IMR-90 (cell line): ENCODE data around the gene ISG15. TPM values are rescaled to one million over a fixed set of nuclear protein-coding genes. Genes with fewer than 3 reads are reported as not detected.

Source experiments
- ATAC-seq: fragments of 200-7000 bp; cut with Tn5 transposase; 2 replicates; pipeline ENCODE4 v1.9.1; 2020; ENCODE audit warnings: low read depth, mild to moderate bottlenecking, moderate library complexity
- BruUV-seq: library from RNA; stranded (reverse); fragments of 400-500 nt; replicated peaks from 2 replicates; lab custom pipeline; 2021; lab: Mats Ljungman, UMichigan
- CTCF ChIA-PET: fragments of 300-600 bp; formaldehyde crosslinking; extraction: SDS; loops from one replicate; lab custom pipeline; 2021; ENCODE audit warnings: antibody characterized with exemption; lab: Yijun Ruan, JAX
- POLR2A ChIA-PET: fragments of 300-600 bp; sonication (Branson Sonifier 250); formaldehyde crosslinking; loops from one replicate; lab custom pipeline; 2022; ENCODE audit warnings: antibody characterized with exemption; ENCODE audit not compliant: unreplicated experiment; lab: Charles Lee
- DNase-seq: peaks from one replicate; pipeline ENCODE4 v3.0.0; 2013
- H2AFZ ChIP-seq: replicated peaks from 2 replicates; pipeline ENCODE3; 2013; ENCODE audit warnings: low read length, mild to moderate bottlenecking; ENCODE audit not compliant: poor library complexity
- H2AK5ac ChIP-seq: 2 replicates; pipeline ENCODE4 v1.6.1; 2013; ENCODE audit warnings: low read depth, low read length, inconsistent platforms
- H2AK9ac ChIP-seq: replicated peaks from 2 replicates; pipeline ENCODE3; 2013; ENCODE audit warnings: mild to moderate bottlenecking, low read depth, low read length, moderate library complexity; ENCODE audit not compliant: poor library complexity
- H2BK120ac ChIP-seq: 2 replicates; pipeline ENCODE4 v1.6.1; 2013; ENCODE audit warnings: low read depth, low read length, inconsistent platforms
- H2BK15ac ChIP-seq: 3 replicates; pipeline ENCODE4 v1.6.1; 2013; ENCODE audit warnings: low read depth, low read length, inconsistent platforms
- H2BK20ac ChIP-seq: 2 replicates; pipeline ENCODE4 v1.6.1; 2013; ENCODE audit warnings: low read depth, mild to moderate bottlenecking, inconsistent platforms, low read length, moderate library complexity
- H2BK5ac ChIP-seq: 2 replicates; pipeline ENCODE4 v1.6.1; 2013; ENCODE audit warnings: mild to moderate bottlenecking, low read depth, low read length, inconsistent platforms; ENCODE audit not compliant: poor library complexity, severe bottlenecking
- H3K14ac ChIP-seq: replicated peaks from 2 replicates; pipeline ENCODE4 v1.6.1; 2013; ENCODE audit warnings: low read depth, low read length, inconsistent platforms
- H3K18ac ChIP-seq: 2 replicates; pipeline ENCODE4 v1.6.1; 2013; ENCODE audit warnings: low read depth, low read length, control low read depth
- H3K23ac ChIP-seq: 2 replicates; pipeline ENCODE4 v1.6.1; 2013; ENCODE audit warnings: low read depth, low read length, inconsistent platforms
- H3K27ac ChIP-seq: 2 replicates; pipeline ENCODE4 v1.5.1; 2013; ENCODE audit warnings: mild to moderate bottlenecking, control low read depth, low read length; ENCODE audit not compliant: insufficient read depth
- H3K27me3 ChIP-seq: 2 replicates; pipeline ENCODE4 v1.6.1; 2013; ENCODE audit warnings: low read length; ENCODE audit not compliant: control insufficient read depth, insufficient read depth
- H3K36me3 ChIP-seq: 2 replicates; pipeline ENCODE4 v1.6.1; 2013; ENCODE audit warnings: low read length, mixed read lengths; ENCODE audit not compliant: control insufficient read depth, insufficient read depth
- H3K4ac ChIP-seq: 2 replicates; pipeline ENCODE4 v1.6.1; 2013; ENCODE audit warnings: low read depth, low read length, inconsistent platforms
- H3K4me1 ChIP-seq: 2 replicates; pipeline ENCODE4 v1.6.1; 2013; ENCODE audit warnings: low read length, mixed read lengths; ENCODE audit not compliant: control insufficient read depth, insufficient read depth
- H3K4me2 ChIP-seq: 2 replicates; pipeline ENCODE4 v1.6.1; 2013; ENCODE audit warnings: low read depth, mild to moderate bottlenecking, control low read depth, low read length, moderate library complexity
- H3K4me3 ChIP-seq: 2 replicates; pipeline ENCODE4 v1.5.1; 2013; ENCODE audit warnings: low read depth, mild to moderate bottlenecking, control low read depth, low read length, moderate library complexity; ENCODE audit not compliant: insufficient read depth
- H3K56ac ChIP-seq: 2 replicates; pipeline ENCODE4 v1.6.1; 2013; ENCODE audit warnings: low read length, inconsistent platforms; ENCODE audit not compliant: insufficient read depth; ENCODE audit errors: extremely low read depth
- H3K79me1 ChIP-seq, 2 experiments: 2 replicates each; pipeline ENCODE4 v1.6.1; 2013; ENCODE audit warnings: low read length in 2 of 2, inconsistent platforms in 1 of 2, low read depth in 1 of 2
- H3K9ac ChIP-seq: 2 replicates; pipeline ENCODE4 v1.6.1; 2013; ENCODE audit warnings: low read depth, low read length, control low read depth
- H3K9me1 ChIP-seq: 2 replicates; pipeline ENCODE4 v1.6.1; 2013; ENCODE audit warnings: low read length, inconsistent platforms; ENCODE audit not compliant: insufficient read depth
- H3K9me3 ChIP-seq: 2 replicates; pipeline ENCODE4 v1.6.1; 2013; ENCODE audit warnings: low read length; ENCODE audit not compliant: control insufficient read depth, insufficient read depth
- H4K20me1 ChIP-seq: 2 replicates; pipeline ENCODE4 v1.6.1; 2013; ENCODE audit warnings: low read length, inconsistent platforms; ENCODE audit not compliant: insufficient read depth
- H4K5ac ChIP-seq: 2 replicates; pipeline ENCODE4 v1.6.1; 2013; ENCODE audit warnings: mild to moderate bottlenecking, low read depth, low read length, control low read depth
- H4K8ac ChIP-seq, 2 experiments: 2 replicates each; pipeline ENCODE4 v1.6.1; 2013; ENCODE audit warnings: low read depth in 2 of 2, low read length in 2 of 2, control low read depth in 1 of 2, inconsistent platforms in 1 of 2
- H4K91ac ChIP-seq: 2 replicates; pipeline ENCODE4 v1.6.1; 2013; ENCODE audit warnings: low read depth, low read length, inconsistent platforms; ENCODE audit not compliant: insufficient read depth
- CHD1 ChIP-seq: IDR thresholded peaks from 2 replicates; pipeline ENCODE4 v1.6.1; 2012; ENCODE audit warnings: low read depth, low read length, improper control_type of control experiment
- FOS ChIP-seq: fragments of 150-350 bp; IDR thresholded peaks from 2 replicates; pipeline ENCODE4 v1.6.1; 2016; ENCODE audit warnings: low read depth, low read length
- MXI1 ChIP-seq: IDR thresholded peaks from 2 replicates; pipeline ENCODE4 v1.6.1; 2012; ENCODE audit warnings: low read depth, mild to moderate bottlenecking, low read length, moderate library complexity, borderline replicate concordance
- RAD21 ChIP-seq: IDR thresholded peaks from 2 replicates; pipeline ENCODE4 v1.6.1; 2012; ENCODE audit warnings: low read length, improper control_type of control experiment
- RCOR1 ChIP-seq: IDR thresholded peaks from 2 replicates; pipeline ENCODE4 v1.6.1; 2012; ENCODE audit warnings: mild to moderate bottlenecking, low read length, improper control_type of control experiment; ENCODE audit not compliant: insufficient replicate concordance
- RFX5 ChIP-seq: IDR thresholded peaks from 2 replicates; pipeline ENCODE4 v1.8.0; 2012; ENCODE audit warnings: low read depth, mild to moderate bottlenecking, low read length, moderate library complexity
- WGBS, 2 experiments: methylation state at CpG; one replicate each; pipeline versions ENCODE4 v1.1.5 to v1.1.7; 2013; ENCODE audit warnings: missing lambda C conversion rate in 2 of 2; ENCODE audit not compliant: insufficient read length in 1 of 2; ENCODE audit errors: extremely low coverage in 2 of 2; 5-methylcytosine and 5-hydroxymethylcytosine counted together
- dilution Hi-C: fragments of 300-500 bp; cut with HindIII; formaldehyde crosslinking; loops from one replicate; pipeline ENCODE4 v1.14.3; 2018; ENCODE audit warnings: low sequenced_read_pairs; ENCODE audit not compliant: unreplicated experiment
- in situ Hi-C: fragments of 300-500 bp; cut with MboI; formaldehyde crosslinking; loops from 3 replicates; pipeline ENCODE4 v1.14.3; 2019; ENCODE audit warnings: low sequenced_read_pairs, inconsistent platforms, mixed read lengths
- intact Hi-C: fragments of 100-400 bp; cut with micrococcal nuclease; formaldehyde crosslinking; loops from 2 replicates; pipeline ENCODE4 v1.10.0; 2022
- polyA plus RNA-seq, 3 experiments: library from polyadenylated mRNA; depleted of rRNA; stranded (reverse); fragments of >200 nt; gene quantifications; 2 replicates each; pipeline ENCODE4 v1.2.3, GENCODE V29; 2012; ENCODE audit warnings: low replicate concordance in 1 of 3
- total RNA-seq: library from RNA; depleted of rRNA; stranded (reverse); fragments of >200 nt; gene quantifications from 2 replicates; pipeline ENCODE4 v1.2.3, GENCODE V29; 2012
- TF ChIP-seq, protein P1 (sequence below): fragments of 150-350 bp; IDR thresholded peaks from 2 replicates; pipeline ENCODE4 v1.6.1; 2017; ENCODE audit warnings: mild to moderate bottlenecking, antibody characterized with exemption, low read length, low read depth

The ISG15 gene
- total and polyA plus RNA-seq, 2 of the 4 experiments (the other 2 are of a cell fraction): 99.1 to 105 TPM

GRCh38 chr1:1041092-1041523 is 27.8 kb downstream of the ISG15 start:
- H3K4me3 ChIP-seq: no peak overlapping the region
- ATAC-seq: no peak; the same call in 1 of the 2 replicates

More at GRCh38 chr1:1041092-1041523, 27.8 kb downstream of the ISG15 start:
- Histone ChIP-seq H3K79me1 (peaks cover 9 to 34% of the 10 kb centered on the region in 2 experiments), H3K14ac (no peak overlapping the region), H4K20me1 (peaks cover 56% of the 10 kb centered on the region), H3K18ac (no peak overlapping the region), H2BK120ac (no peak overlapping the region), H2BK15ac (no peak overlapping the region), H4K8ac (no peak overlapping the region), H2AK5ac (no peak overlapping the region; the same call in 1 of the 2 replicates), H3K4me2 (0 out of 2 replicates have a peak overlapping the region, but pooled peaks have one; percentile 40), H3K9ac (no peak overlapping the region), H2AK9ac (peak overlapping the region; percentile 42), H3K56ac (no peak overlapping the region), H3K27ac (no peak overlapping the region), H3K4ac (no peak overlapping the region), H3K9me1 (0 out of 2 replicates have a peak, but pooled peaks cover 5% of the 10 kb centered on the region), H2BK20ac (no peak overlapping the region), H2AFZ (peak overlapping the region; percentile 78), H2BK5ac (no peak overlapping the region), H4K91ac (no peak overlapping the region), H3K23ac (no peak overlapping the region), H4K5ac (no peak overlapping the region), H3K27me3 (no peaks in the 10 kb centered on the region), H3K4me1 (peaks cover 7% of the 10 kb centered on the region), H3K36me3 (peaks cover 45% of the 10 kb centered on the region), H3K9me3 (no peaks in the 10 kb centered on the region)
- intact Hi-C loops: loop anchor here (2.0 kb wide), 1 partner anchor 28 kb away; the partner anchor contains the start of gene ISG15
- in situ Hi-C loops: no loop called here
- ChIA-PET POLR2A (no interaction called here), CTCF (no interaction called here)
- DNase-seq: no peak
- BruUV-seq: TSS peak; percentile 76
- dilution Hi-C loops: no loop called here
- WGBS, 2 experiments: 50% methylated on average over 50 of the region's 60 CpGs; no CpG with 5 or more reads in 1 of the 2 experiments
- TF ChIP-seq RAD21 (no peak), RFX5 (no peak), CHD1 (no peak), RCOR1 (no peak), FOS (no peak), MXI1 (no peak)
- TF ChIP-seq, protein P1, sequence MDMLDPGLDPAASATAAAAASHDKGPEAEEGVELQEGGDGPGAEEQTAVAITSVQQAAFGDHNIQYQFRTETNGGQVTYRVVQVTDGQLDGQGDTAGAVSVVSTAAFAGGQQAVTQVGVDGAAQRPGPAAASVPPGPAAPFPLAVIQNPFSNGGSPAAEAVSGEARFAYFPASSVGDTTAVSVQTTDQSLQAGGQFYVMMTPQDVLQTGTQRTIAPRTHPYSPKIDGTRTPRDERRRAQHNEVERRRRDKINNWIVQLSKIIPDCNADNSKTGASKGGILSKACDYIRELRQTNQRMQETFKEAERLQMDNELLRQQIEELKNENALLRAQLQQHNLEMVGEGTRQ: no peak
